ENCODE measurements around the gene NFATC2.

GRCh38 chr20:51452091-51452613 lies 90.4 kb downstream of the NFATC2 start:
- TF ChIP-seq CTCF (IDR thresholded peaks at IDR 0.05; ENCODE audit: insufficient read depth, low read depth, low read length) = no peak
- no peak for TF ChIP-seq EZH2 (IDR thresholded peaks at IDR 0.05; ENCODE audit: insufficient read depth, low read length)

Measured in astrocyte (in vitro differentiated cells and primary cell).